Tibial nerve (tissue), 4 donors: Measurements from ENCODE around the gene PLEKHA3. TPM values are rescaled to one million over a fixed set of nuclear protein-coding genes. Genes with fewer than 3 reads are reported as not detected.

Source experiments
- DNase-seq, 2 donors: peaks; one replicate each; pipeline ENCODE4 v3.0.0-alpha.2; 2019; ENCODE audit warnings: low spot score in 2 of 2
- H3K27ac ChIP-seq, 4 donors: fragments of 200-600 bp; sonication (generic) in 3 of 4; one replicate each; pipeline ENCODE4 v1.5.1; 2017 to 2019; ENCODE audit warnings: mild to moderate bottlenecking in 1 of 4
- H3K27me3 ChIP-seq, 2 donors: fragments of 200-600 bp; sonication (generic) in 1 of 2; one replicate each; pipeline versions ENCODE4 v1.5.1 to v1.6.0; 2017 to 2019
- H3K36me3 ChIP-seq, 3 donors: fragments of 200-600 bp; sonication (generic); one replicate each; pipeline ENCODE4 v1.5.1; 2018 to 2019
- H3K4me1 ChIP-seq, 4 donors: fragments of 200-600 bp; sonication (generic) in 3 of 4; one replicate each; pipeline ENCODE4 v1.5.1; 2017 to 2019
- H3K4me3 ChIP-seq, 4 donors: fragments of 200-600 bp; sonication (generic) in 3 of 4; one replicate each; pipeline ENCODE4 v1.5.1; 2017 to 2019; ENCODE audit warnings: mild to moderate bottlenecking in 1 of 4, moderate library complexity in 1 of 4
- H3K9me3 ChIP-seq, 4 donors: fragments of 200-600 bp; sonication (generic) in 3 of 4; one replicate each; pipeline ENCODE4 v1.5.1; 2017 to 2019
- CTCF ChIP-seq, 5 experiments: fragments of 200-600 bp in 3 of 5; fragments of 450-650 bp in 2 of 5; sonication (generic) in 3 of 5; IDR thresholded peaks; one replicate each; pipeline ENCODE4 v1.5.1; 2016 to 2019; ENCODE audit warnings: antibody characterized with exemption in 5 of 5, mild to moderate bottlenecking in 3 of 5, moderate library complexity in 2 of 5
- EP300 ChIP-seq, 2 donors: sonication (generic); formaldehyde crosslinking; IDR thresholded peaks; one replicate each; pipeline ENCODE4 v1.6.1; 2017; ENCODE audit warnings: antibody characterized with exemption in 2 of 2, mild to moderate bottlenecking in 1 of 2
- POLR2A ChIP-seq, 2 donors: fragments of 450-650 bp; IDR thresholded peaks; one replicate each; pipeline ENCODE4 v1.6.1; 2017; ENCODE audit warnings: antibody characterized with exemption in 2 of 2, mild to moderate bottlenecking in 2 of 2, moderate library complexity in 2 of 2
- WGBS, 2 donors: methylation state at CpG; one replicate each; pipeline ENCODE4 v1.1.5; 2018; 5-methylcytosine and 5-hydroxymethylcytosine counted together
- total RNA-seq, 4 donors: library from RNA; depleted of rRNA; stranded (reverse); fragments of >200 nt; gene quantifications; one replicate each; pipeline ENCODE4 v1.1.0, GENCODE V29; 2016

The PLEKHA3 gene
- total RNA-seq, result 10 to 100 TPM in 2 of 4 donors, 1 to 10 TPM in 2; 7.2 to 14.4 (median 10.4) TPM

DNA sequence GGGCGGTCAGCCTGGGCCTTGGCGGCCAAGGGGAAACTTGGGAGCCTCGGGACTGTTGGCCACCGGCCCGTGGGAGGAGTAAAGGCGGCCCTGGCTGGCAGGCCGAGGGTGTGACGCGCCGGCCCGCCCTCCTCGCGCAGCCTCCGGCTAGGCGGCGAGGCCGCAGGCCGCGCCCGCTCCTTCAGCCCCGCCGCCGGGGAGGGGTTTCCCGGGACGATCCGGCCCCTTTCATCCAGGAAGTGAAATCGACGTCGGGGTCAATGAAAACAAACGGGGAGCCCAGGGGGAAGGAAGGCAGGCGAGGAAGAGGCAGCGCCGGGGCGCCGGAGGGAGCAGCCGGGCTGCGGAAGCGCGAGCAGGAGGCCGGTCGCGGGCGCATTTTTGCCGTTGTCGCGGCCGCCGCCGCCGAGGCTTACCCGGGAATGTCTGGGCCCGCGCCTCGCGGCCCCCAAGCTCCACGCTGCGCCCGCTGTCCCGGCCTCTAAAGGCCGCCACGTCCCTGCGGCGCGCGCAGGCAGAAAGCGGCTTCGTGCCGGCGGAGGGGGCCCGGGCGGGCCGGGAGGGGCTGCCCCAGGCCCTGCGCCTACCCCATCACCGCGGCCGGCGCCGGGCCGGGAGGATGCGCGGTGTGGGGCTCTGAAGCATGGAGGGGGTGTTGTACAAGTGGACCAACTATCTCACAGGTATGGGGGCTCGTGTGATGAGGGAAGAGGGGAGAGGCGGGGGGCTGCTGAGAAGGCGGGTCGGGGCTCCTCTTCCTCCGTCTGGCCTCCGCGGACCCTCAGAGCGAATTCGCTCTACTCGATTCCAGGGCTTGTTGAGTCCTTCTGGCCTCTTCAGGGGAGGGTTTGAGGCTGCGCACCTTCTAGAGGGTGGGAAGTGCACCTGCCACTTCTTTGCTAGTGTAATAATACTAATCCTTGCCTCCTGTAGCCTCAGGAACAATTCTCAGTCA lies at the start of gene PLEKHA3:
Gene PLEKHA3, plus strand, starts transcription at position 231 of the 955 bp plus-strand sequence. Its CDS starts 413 bp downstream, at position 644.
- H3K4me1 ChIP-seq, result peaks cover 0 to 65% (median 34%) of the 10 kb centered on the region in 4 donors
- WGBS, 2 donors, result 0 to 1% methylated on average over 57 to 59 of the region's 92 CpGs
- H3K27ac ChIP-seq, result peak within 1 kb of the TSS; percentile 94 to 98 (median 98)

GRCh38 chr2:178436662-178437061 lies 43.6 kb upstream of the PLEKHA3 start:
- TF ChIP-seq CTCF (IDR thresholded peaks at IDR 0.05) (no peak), POLR2A (IDR thresholded peaks at IDR 0.05) (no peak), EP300 (IDR thresholded peaks at IDR 0.05) (no peak)
- no peaks in the 10 kb centered on the region for H3K27me3 ChIP-seq
- H3K27ac ChIP-seq, result no peak overlapping the region
- no peaks in the 10 kb centered on the region for H3K4me1 ChIP-seq
- H3K36me3 ChIP-seq, result peaks cover 0 to 96% (median 10%) of the 10 kb centered on the region in 3 donors
- DNase-seq, result no peak
- no peaks in the 10 kb centered on the region for H3K9me3 ChIP-seq
- 87 to 89% methylated on average over 2 of the region's 2 CpGs for WGBS, 2 donors
- H3K4me3 ChIP-seq, result no peak overlapping the region

More for the DNA sequence above, at the start of gene PLEKHA3:
- Histone ChIP-seq H3K36me3 (no peaks in the 10 kb centered on the region), H3K9me3 (no peaks in the 10 kb centered on the region), H3K27me3 (no peaks in the 10 kb centered on the region), H3K4me3 (peak within 1 kb of the TSS; percentile 56 to 94 (median 76))
- TF ChIP-seq CTCF (IDR thresholded peaks at IDR 0.05) (no peak), POLR2A (IDR thresholded peaks at IDR 0.05) (peak; percentile 60 to 90), EP300 (IDR thresholded peaks at IDR 0.05) (peak in 1 of 2 donors; percentile 89)
- peak; percentile 92 to 96 for DNase-seq

DNA sequence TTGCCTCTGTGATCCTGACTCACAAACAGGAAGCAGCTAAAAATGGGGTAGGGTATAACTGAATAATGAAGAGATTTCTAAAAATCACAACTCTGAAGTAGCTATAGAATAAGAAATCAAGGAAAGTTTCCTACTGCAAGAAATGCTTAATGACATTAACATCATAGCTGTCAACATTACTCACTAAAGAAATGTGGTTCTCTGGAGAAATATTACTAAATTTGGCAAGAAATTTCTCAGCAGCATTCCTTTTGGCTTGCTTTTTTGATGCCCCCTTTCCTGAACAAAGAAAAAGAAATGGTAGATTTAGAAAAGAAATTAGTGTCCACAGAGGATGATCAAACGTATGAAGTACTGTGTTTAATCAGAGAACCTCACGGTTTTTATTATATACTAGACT lies 38.8 kb upstream of the PLEKHA3 start:
- TF ChIP-seq POLR2A (IDR thresholded peaks at IDR 0.05) (no peak), CTCF (IDR thresholded peaks at IDR 0.05) (no peak), EP300 (IDR thresholded peaks at IDR 0.05) (no peak)
- Histone ChIP-seq H3K4me3 (no peak overlapping the region), H3K27ac (no peak overlapping the region), H3K36me3 (peaks cover 0 to 94% (median 14%) of the 10 kb centered on the region in 3 donors), H3K4me1 (no peaks in the 10 kb centered on the region), H3K9me3 (no peaks in the 10 kb centered on the region), H3K27me3 (no peaks in the 10 kb centered on the region)
- DNase-seq, result no peak
- WGBS, 2 donors, result 85 to 87% methylated on average over 2 of the region's 2 CpGs

GRCh38 chr2:178448968-178449661 lies 31.1 kb upstream of the PLEKHA3 start:
- peaks cover 0 to 38% (median 6%) of the 10 kb centered on the region in 3 donors for H3K36me3 ChIP-seq
- peak overlapping the region in 2 of 4 donors; percentile 78 to 99 for H3K4me3 ChIP-seq
- H3K4me1 ChIP-seq, result peaks cover 0 to 32% (median 16%) of the 10 kb centered on the region in 4 donors
- no peaks in the 10 kb centered on the region for H3K9me3 ChIP-seq
- no peak for DNase-seq
- H3K27me3 ChIP-seq, result no peaks in the 10 kb centered on the region
- 41 to 61% methylated on average over 4 of the region's 4 CpGs for WGBS, 2 donors
- H3K27ac ChIP-seq, result peak overlapping the region in 2 of 4 donors; percentile 96 to 99
- TF ChIP-seq EP300 (IDR thresholded peaks at IDR 0.05) (no peak), CTCF (IDR thresholded peaks at IDR 0.05) (no peak), POLR2A (IDR thresholded peaks at IDR 0.05) (no peak)
